Osteocyte (in vitro differentiated cells): ENCODE results near the gene PHGDH. TPM values are rescaled to one million over a fixed set of nuclear protein-coding genes. Genes with fewer than 3 reads are reported as not detected.

ENCODE experiments used
- DNase-seq: peaks from one replicate; pipeline ENCODE4 v3.0.0; 2021; ENCODE audit warnings: mixed read lengths; ENCODE audit not compliant: unreplicated experiment; ENCODE audit errors: extremely low spot score
- H3K27ac Mint-ChIP-seq: one replicate; pipeline ENCODE4 v1.8.0; 2021; ENCODE audit warnings: mild to moderate bottlenecking, mixed read lengths; ENCODE audit not compliant: unreplicated experiment
- H3K27me3 Mint-ChIP-seq: one replicate; pipeline ENCODE4 v1.8.0; 2021; ENCODE audit warnings: mixed read lengths; ENCODE audit not compliant: unreplicated experiment
- H3K36me3 Mint-ChIP-seq: one replicate; pipeline ENCODE4 v1.8.0; 2021; ENCODE audit warnings: mixed read lengths; ENCODE audit not compliant: unreplicated experiment
- H3K4me1 Mint-ChIP-seq: one replicate; pipeline ENCODE4 v1.8.0; 2021; ENCODE audit warnings: mixed read lengths; ENCODE audit not compliant: unreplicated experiment
- H3K4me3 Mint-ChIP-seq: one replicate; pipeline ENCODE4 v1.8.0; 2021; ENCODE audit warnings: mild to moderate bottlenecking, moderate library complexity, mixed read lengths; ENCODE audit not compliant: unreplicated experiment
- H3K9me3 Mint-ChIP-seq: one replicate; pipeline ENCODE4 v1.8.0; 2021; ENCODE audit warnings: mixed read lengths; ENCODE audit not compliant: unreplicated experiment
- total RNA-seq: library from RNA; stranded (reverse); gene quantifications from 2 replicates; pipeline ENCODE4 v1.2.1, GENCODE V29; 2021
- TF ChIP-seq, protein P1 (sequence below): fragments of 200-600 bp; sonication (generic); IDR thresholded peaks from 2 replicates; pipeline ENCODE4 v1.5.0; 2021; ENCODE audit warnings: antibody characterized with exemption, mild to moderate bottlenecking, moderate library complexity

PHGDH gene
- total RNA-seq, 1 donor from 2014 or later: 271 TPM

DNA sequence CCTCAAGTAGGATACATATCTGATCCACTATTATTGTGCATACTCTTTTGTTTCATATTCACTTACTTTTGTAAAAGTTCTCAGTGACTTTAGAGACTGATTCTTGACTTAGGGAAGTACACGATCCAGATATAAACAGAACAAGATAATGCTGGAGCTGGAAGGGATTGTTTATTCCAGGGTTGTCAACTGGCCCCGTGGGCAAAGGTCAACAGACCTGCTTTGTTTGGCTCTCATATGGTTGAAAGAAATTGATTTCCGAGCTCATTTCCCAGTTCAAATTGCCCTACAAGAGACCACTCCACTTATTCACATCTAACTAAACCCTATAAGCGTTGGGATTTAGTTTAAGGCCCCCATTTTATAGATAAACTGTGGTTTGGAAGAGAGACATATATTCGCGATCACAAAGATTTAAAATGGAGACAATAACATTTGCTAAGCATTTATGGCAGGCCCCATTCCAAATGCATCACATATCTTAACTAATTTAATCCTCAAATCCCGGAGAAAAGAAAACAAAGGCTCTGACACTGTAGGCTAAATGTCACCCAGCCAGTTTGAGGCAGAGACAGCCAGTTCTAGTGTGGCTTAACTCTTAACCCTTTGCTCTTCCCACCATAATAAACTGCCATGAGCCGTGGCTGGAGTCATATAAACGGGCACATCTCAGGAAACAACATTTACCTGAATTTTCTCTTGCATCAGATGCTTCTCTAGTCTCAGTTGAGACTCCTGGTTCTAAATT lies 78.9 kb downstream of the PHGDH start:
- peaks cover 59% of the 10 kb centered on the region for H3K27me3 Mint-ChIP-seq
- no peak overlapping the region for H3K27ac Mint-ChIP-seq
- H3K4me3 Mint-ChIP-seq: no peak overlapping the region
- H3K36me3 Mint-ChIP-seq: no peaks in the 10 kb centered on the region
- no peaks in the 10 kb centered on the region for H3K4me1 Mint-ChIP-seq
- TF ChIP-seq, protein P1, sequence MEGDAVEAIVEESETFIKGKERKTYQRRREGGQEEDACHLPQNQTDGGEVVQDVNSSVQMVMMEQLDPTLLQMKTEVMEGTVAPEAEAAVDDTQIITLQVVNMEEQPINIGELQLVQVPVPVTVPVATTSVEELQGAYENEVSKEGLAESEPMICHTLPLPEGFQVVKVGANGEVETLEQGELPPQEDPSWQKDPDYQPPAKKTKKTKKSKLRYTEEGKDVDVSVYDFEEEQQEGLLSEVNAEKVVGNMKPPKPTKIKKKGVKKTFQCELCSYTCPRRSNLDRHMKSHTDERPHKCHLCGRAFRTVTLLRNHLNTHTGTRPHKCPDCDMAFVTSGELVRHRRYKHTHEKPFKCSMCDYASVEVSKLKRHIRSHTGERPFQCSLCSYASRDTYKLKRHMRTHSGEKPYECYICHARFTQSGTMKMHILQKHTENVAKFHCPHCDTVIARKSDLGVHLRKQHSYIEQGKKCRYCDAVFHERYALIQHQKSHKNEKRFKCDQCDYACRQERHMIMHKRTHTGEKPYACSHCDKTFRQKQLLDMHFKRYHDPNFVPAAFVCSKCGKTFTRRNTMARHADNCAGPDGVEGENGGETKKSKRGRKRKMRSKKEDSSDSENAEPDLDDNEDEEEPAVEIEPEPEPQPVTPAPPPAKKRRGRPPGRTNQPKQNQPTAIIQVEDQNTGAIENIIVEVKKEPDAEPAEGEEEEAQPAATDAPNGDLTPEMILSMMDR: no peak
- no peaks in the 10 kb centered on the region for H3K9me3 Mint-ChIP-seq
- DNase-seq: no peak

DNA sequence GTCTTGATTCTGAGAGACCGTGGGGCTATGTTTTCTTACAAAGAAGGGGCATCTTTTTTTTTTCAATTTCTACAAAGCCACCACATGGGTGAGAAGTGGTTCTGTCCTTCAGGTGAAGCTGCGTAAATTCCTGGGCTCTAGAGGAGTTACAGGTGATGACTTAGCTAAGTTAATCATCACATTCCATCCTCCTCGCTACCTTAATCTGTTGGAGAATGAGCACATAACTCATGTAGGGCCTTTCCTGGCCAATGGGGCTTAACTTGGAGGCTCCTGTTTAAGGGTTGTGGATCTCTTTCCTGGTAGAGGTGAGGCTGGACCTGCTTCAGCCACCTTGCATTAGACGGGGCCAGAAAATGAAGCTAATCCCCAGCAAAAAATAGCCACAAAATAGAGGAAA lies 79.6 kb downstream of the PHGDH start:
- Mint-ChIP-seq H3K4me1 (no peaks in the 10 kb centered on the region), H3K9me3 (no peaks in the 10 kb centered on the region), H3K36me3 (no peaks in the 10 kb centered on the region), H3K4me3 (no peak overlapping the region), H3K27me3 (peaks cover 54% of the 10 kb centered on the region), H3K27ac (no peak overlapping the region)
- no peak for DNase-seq
- TF ChIP-seq, protein P1: no peak

Other genes starting within 250 kb of the PHGDH start
- gene HSD3B1, start 204.7 kb upstream of the PHGDH start, total RNA-seq: not detected in 2 replicates
- 8.0 and 8.3 TPM in 2 replicates for gene ZNF697, start 63.7 kb upstream of the PHGDH start, total RNA-seq
- gene HMGCS2, start 57.0 kb downstream of the PHGDH start, total RNA-seq: not detected in 2 replicates
- gene REG4, start 99.5 kb downstream of the PHGDH start, total RNA-seq: not detected in 2 replicates
- not detected in 2 replicates for gene ADAM30, start 184.6 kb downstream of the PHGDH start, total RNA-seq